Thyroid gland (tissue), 4 donors: Measurements from ENCODE around the gene LYZL2.

Experiments
- POLR2A ChIP-seq, 2 donors: fragments of 450-650 bp; IDR thresholded peaks; one replicate each; pipeline ENCODE4 v1.6.1; 2017; ENCODE audit warnings: antibody characterized with exemption in 2 of 2, mild to moderate bottlenecking in 2 of 2, moderate library complexity in 1 of 2
- TF ChIP-seq, protein P1 (sequence below), 6 experiments: fragments of 200-600 bp in 3 of 6; fragments of 450-650 bp in 3 of 6; sonication (generic) in 3 of 6; IDR thresholded peaks; one replicate each; pipeline ENCODE4 v1.5.1; 2016 to 2019; ENCODE audit warnings: antibody characterized with exemption in 6 of 6, mild to moderate bottlenecking in 2 of 6, inconsistent platforms in 1 of 6, moderate library complexity in 1 of 6

DNA sequence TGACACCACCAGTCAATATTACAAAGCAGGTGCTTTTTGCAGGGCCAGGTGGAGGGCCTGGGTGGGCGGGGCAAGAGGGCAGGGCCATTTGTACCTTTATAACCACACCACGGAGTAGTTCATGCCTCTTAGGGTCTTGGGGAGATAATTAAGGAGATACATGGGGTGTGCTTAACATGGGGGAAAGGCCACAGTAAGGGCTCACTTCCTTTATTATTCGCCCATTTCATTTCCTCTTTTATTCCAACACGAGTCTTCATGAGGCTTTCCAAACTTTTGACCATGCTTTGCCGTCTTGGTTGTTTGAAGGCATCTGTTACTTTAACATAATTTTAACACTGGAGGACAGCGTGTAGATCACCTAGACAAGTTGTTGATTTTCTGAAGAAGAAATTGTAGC is 33.3 kb upstream of the LYZL2 start:
- TF ChIP-seq, protein P1, sequence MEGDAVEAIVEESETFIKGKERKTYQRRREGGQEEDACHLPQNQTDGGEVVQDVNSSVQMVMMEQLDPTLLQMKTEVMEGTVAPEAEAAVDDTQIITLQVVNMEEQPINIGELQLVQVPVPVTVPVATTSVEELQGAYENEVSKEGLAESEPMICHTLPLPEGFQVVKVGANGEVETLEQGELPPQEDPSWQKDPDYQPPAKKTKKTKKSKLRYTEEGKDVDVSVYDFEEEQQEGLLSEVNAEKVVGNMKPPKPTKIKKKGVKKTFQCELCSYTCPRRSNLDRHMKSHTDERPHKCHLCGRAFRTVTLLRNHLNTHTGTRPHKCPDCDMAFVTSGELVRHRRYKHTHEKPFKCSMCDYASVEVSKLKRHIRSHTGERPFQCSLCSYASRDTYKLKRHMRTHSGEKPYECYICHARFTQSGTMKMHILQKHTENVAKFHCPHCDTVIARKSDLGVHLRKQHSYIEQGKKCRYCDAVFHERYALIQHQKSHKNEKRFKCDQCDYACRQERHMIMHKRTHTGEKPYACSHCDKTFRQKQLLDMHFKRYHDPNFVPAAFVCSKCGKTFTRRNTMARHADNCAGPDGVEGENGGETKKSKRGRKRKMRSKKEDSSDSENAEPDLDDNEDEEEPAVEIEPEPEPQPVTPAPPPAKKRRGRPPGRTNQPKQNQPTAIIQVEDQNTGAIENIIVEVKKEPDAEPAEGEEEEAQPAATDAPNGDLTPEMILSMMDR (IDR thresholded peaks at IDR 0.05): no peak
- no peak for TF ChIP-seq POLR2A (IDR thresholded peaks at IDR 0.05)
